Hepatocyte (in vitro differentiated cells): ENCODE measurements around the gene RIC8A.

Experiments used
- CTCF ChIP-seq: fragments of 200-600 bp; sonication (generic); IDR thresholded peaks from 2 replicates; pipeline ENCODE4 v1.5.1; 2016; ENCODE audit warnings: antibody characterized with exemption, mild to moderate bottlenecking; ENCODE audit not compliant: poor library complexity
- EZH2 ChIP-seq: fragments of 200-600 bp; sonication (generic); IDR thresholded peaks from 2 replicates; pipeline ENCODE4 v1.6.1; 2016; ENCODE audit warnings: antibody characterized with exemption, mild to moderate bottlenecking, borderline replicate concordance
- EZH2phosphoT487 ChIP-seq: fragments of 200-600 bp; sonication (generic); IDR thresholded peaks from one replicate; pipeline ENCODE4 v1.6.1; 2018; ENCODE audit warnings: antibody characterized with exemption, mild to moderate bottlenecking, low read depth, moderate library complexity; ENCODE audit not compliant: unreplicated experiment, severe bottlenecking

- no peak for TF ChIP-seq EZH2
- TF ChIP-seq CTCF, result no peak
- TF ChIP-seq EZH2phosphoT487, result no peak
These were observed 36.9 kb downstream of the RIC8A start for GRCh38 chr11:244376-244775.
